Testis (tissue), 2 donors: ENCODE results near the gene LTA4H.
A peak's percentile ranks its signal among the peaks of the same experiment; 100 is the strongest.

Experiments
- CTCF ChIP-seq, 3 experiments: fragments of 450-650 bp in 2 of 3; fragments of 200-600 bp in 1 of 3; sonication (generic) in 1 of 3; IDR thresholded peaks; one replicate each; pipeline ENCODE4 v1.5.1; 2016 to 2019; ENCODE audit warnings: antibody characterized with exemption in 3 of 3, mild to moderate bottlenecking in 2 of 3, moderate library complexity in 1 of 3
- POLR2A ChIP-seq: fragments of 450-650 bp; IDR thresholded peaks from one replicate; pipeline ENCODE4 v1.6.1; 2017; ENCODE audit warnings: antibody characterized with exemption, mild to moderate bottlenecking, moderate library complexity

- TF ChIP-seq CTCF (IDR thresholded peaks at IDR 0.05) (peak in 1 of 3 experiments; percentile 12), POLR2A (no peak)
These were observed 19.7 kb downstream of the LTA4H start for GRCh38 chr12:96015672-96016071.
